Left lobe of liver (tissue), 2 donors: ENCODE results near the gene ATG10. TPM values are rescaled to one million over a fixed set of nuclear protein-coding genes. Genes with fewer than 3 reads are reported as not detected.

Source experiments
- ATAC-seq: fragments of 200-7000 bp; cut with Tn5 transposase; one replicate; pipeline ENCODE4 v1.9.1; 2020; ENCODE audit warnings: mild to moderate bottlenecking, moderate library complexity
- DNase-seq: peaks from one replicate; pipeline ENCODE4 v3.0.0-alpha.2; 2020; ENCODE audit warnings: low spot score
- total RNA-seq: library from RNA; stranded (reverse); gene quantifications from one replicate; pipeline ENCODE4 v1.2.1, GENCODE V29; 2021
- donor health status: DM: no; HTN: no; CAD: no; lungs with moderate emphysema.
- donor health status: DM: no; HTN: yes; CAD: no.

ATG10 gene
- total RNA-seq, 1 donor from 2014 or later = 4.3 TPM

- DNase-seq (no peak), ATAC-seq (no peak)
These were observed 326.8 kb downstream of the ATG10 start for GRCh38 chr5:82298668-82299067.

GRCh38 chr5:82301190-82301589, 329.4 kb downstream of the ATG10 start:
- no peak for ATAC-seq
- no peak for DNase-seq

Other genes with a start within 250 kb of the ATG10 start
- gene SSBP2, start 220.9 kb upstream of the ATG10 start, total RNA-seq = 3.8 TPM